ENCODE data around the gene EMSY.
A peak's percentile ranks its signal among the peaks of the same experiment; 100 is the strongest.

EMSY gene

DNA sequence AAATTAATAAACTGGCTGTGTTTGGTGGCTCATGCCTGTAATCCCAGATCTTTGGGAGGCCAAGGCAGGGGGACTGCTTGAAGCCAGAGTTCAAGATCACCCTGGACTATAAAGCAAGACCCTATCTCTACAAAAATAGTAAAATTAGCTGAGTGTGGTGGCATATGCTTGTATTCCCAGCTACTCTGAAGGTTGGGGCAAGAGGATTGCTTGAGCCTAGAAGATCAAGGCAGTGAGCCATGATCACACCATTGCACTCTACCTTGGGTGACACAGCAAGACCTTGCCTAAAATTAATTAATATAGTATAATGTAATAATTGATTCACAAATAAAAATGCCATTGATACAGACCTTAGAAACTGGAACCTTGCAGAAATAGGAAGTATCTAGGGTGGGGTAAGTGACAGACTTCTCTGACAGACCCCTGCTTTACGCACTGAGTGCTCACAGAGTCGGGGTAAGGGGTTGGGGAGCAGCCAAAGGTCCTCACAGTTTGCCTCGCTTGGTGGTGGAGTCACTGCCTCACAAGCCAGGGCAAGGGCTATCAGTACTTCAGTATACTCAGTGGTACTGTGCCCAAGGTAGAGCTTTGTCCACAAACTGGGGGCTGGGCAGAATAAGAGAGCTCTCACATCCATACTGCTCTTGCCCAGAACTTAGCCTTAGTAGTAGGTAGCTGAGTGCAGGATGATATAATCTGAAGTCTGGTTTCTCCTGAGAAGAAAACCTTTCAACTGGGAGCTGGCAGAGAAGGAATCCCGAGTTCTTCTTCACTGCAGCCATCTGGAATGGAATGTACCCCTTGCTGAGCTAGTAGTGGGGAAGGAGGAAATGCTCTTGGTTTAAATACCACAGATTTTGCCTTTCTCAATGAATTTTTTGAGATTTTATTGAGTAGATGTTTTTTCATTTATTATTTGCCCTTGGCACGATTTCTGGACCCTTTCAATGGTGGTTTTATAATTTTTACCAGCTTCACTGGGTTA lies 65.5 kb downstream of the EMSY start:
- no peak overlapping the region for H3K4me3 ChIP-seq (ENCODE audit: control insufficient read depth, low read depth, low read length)
- TF ChIP-seq, protein P1, sequence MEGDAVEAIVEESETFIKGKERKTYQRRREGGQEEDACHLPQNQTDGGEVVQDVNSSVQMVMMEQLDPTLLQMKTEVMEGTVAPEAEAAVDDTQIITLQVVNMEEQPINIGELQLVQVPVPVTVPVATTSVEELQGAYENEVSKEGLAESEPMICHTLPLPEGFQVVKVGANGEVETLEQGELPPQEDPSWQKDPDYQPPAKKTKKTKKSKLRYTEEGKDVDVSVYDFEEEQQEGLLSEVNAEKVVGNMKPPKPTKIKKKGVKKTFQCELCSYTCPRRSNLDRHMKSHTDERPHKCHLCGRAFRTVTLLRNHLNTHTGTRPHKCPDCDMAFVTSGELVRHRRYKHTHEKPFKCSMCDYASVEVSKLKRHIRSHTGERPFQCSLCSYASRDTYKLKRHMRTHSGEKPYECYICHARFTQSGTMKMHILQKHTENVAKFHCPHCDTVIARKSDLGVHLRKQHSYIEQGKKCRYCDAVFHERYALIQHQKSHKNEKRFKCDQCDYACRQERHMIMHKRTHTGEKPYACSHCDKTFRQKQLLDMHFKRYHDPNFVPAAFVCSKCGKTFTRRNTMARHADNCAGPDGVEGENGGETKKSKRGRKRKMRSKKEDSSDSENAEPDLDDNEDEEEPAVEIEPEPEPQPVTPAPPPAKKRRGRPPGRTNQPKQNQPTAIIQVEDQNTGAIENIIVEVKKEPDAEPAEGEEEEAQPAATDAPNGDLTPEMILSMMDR (IDR thresholded peaks at IDR 0.05; ENCODE audit: control insufficient read depth, insufficient read depth, low read depth, low read length, missing control alignments): no peak
- peak; percentile 16 for DNase-seq (ENCODE audit: low read depth)

DNA sequence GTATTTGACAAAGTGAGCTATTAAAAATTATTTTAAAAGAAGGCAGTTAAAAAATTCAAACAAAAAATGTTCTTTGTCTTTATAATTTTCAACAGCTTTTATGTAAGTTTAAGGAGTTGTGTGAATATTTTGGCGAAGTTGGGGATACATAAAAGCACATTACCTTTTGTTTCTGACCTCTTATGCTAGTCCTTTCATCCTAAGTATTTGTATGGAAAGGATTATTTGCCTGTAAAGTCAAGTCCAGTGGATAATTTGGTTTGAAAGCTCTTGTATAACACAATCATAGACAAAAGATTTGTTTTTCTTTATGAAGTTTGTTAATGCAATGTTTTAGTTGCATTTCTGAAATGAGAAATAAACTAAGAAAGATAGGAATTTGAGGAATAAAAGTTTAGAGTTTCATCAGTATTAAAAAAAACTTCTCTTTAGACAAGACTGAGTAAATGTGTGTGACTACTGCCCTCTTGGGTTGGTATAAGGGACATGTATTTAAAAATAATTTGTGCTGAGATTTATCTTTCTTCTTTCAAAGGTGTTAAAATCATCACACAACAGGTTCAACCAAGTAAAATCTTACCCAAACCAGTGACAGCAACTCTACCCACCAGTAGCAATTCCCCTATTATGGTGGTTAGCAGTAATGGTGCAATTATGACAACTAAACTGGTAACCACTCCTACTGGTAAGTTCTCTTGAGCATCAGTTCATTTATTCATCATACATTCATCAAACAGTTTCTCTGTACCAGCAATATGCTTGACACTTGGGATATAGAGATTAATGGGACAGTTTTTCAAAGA lies 68.2 kb downstream of the EMSY start:
- TF ChIP-seq, protein P1 (IDR thresholded peaks at IDR 0.05; ENCODE audit: control insufficient read depth, insufficient read depth, low read depth, low read length, missing control alignments): peak; percentile 37
- H3K4me3 ChIP-seq (ENCODE audit: control insufficient read depth, low read depth, low read length): no peak overlapping the region
- DNase-seq (ENCODE audit: low read depth): peak; percentile 13

DNA sequence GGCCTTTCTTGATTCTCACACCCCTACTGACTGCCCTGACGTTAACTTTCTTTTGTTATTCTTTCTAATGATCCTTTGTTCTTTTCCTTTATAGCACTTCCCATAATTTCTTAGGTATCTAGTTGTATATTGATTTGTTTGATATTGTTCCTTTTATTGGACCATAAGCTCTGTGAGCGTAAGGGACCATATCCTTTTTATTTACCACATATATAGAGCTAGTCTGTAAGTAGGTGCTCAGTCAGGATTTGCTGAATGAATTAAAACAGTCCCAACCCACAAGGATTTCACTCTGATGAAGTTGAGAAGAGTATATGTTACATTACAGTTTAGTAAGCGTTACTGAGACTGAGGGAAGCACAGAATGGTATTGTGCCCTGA lies 68.8 kb downstream of the EMSY start:
- H3K4me3 ChIP-seq (ENCODE audit: control insufficient read depth, low read depth, low read length): no peak overlapping the region

DNA sequence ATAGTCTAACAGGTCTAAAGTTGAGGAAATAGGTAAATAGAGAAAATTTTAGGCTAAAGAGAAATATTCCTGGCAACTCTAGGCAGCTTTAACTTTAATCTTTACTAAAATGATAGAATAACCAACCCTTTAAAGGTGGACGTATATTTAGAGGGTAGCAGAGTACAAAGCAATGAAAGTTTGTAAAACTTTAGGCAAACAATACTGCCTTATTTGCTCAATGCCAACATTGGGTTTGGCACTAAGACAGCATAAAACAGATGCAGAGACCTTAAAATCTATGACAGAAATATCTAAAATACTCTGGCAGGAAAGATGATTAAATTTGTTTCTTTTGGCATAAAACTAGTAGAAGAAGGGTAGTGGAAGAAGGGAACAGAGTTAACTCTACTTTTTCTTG lies 70.7 kb downstream of the EMSY start:
- DNase-seq (ENCODE audit: low read depth): no peak
- TF ChIP-seq, protein P1 (IDR thresholded peaks at IDR 0.05; ENCODE audit: control insufficient read depth, insufficient read depth, low read depth, low read length, missing control alignments): no peak
- H3K4me3 ChIP-seq (ENCODE audit: control insufficient read depth, low read depth, low read length): no peak overlapping the region

More for the DNA sequence above, 68.8 kb downstream of the EMSY start:
- no peak for DNase-seq (ENCODE audit: low read depth)
- TF ChIP-seq, protein P1 (IDR thresholded peaks at IDR 0.05; ENCODE audit: control insufficient read depth, insufficient read depth, low read depth, low read length, missing control alignments): no peak

DNA sequence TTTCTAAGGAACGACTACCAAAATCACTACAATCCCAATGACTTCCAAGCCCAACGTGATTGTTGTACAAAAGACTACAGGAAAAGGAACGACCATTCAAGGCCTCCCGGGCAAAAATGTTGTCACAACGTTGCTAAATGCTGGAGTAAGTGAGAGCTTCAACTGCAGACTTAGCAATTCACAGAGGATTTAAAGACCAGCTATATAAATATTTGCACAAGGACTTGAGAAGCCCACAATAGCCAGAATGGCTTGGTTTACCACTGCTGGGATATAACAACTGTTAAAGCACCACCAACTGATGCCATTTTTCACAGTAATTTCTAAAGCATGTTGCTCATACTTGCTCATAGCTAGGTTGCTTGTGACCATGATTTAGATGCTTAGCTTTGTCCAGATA lies 78.3 kb downstream of the EMSY start:
- TF ChIP-seq, protein P1 (IDR thresholded peaks at IDR 0.05; ENCODE audit: control insufficient read depth, insufficient read depth, low read depth, low read length, missing control alignments): no peak
- no peak for DNase-seq (ENCODE audit: low read depth)
- no peak overlapping the region for H3K4me3 ChIP-seq (ENCODE audit: control insufficient read depth, low read depth, low read length)

DNA sequence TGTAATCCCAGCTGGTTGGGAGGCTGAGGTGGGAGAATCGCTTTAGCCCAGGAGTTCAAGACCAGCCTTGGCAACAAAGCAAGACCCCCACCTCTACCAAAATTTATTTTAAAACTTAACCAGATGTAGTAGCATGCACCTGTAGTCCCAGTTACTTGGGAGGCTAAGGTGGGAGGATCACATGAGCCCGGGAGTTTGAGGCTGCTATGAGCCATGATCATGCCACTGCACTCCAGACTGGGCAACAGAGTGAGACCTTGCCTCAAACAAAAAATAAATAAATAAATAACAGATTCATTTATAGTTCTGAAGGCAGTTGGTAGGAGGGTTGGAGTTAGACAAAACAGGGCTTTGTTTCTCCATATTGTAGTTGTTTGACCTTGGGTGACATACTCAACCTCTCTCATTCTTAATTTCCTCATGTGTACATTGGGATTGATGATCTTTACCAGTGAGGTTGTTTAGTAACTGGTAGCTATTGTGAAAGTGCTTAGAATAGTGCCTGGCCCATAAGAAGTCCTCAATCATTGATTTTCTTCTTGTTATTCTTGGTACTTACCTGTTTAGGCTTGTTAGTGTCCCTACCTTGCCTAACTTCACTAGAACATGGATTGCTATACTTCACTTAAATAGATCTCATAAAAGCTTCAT lies 79.1 kb downstream of the EMSY start:
- no peak for DNase-seq (ENCODE audit: low read depth)
- TF ChIP-seq, protein P1 (IDR thresholded peaks at IDR 0.05; ENCODE audit: control insufficient read depth, insufficient read depth, low read depth, low read length, missing control alignments): no peak
- H3K4me3 ChIP-seq (ENCODE audit: control insufficient read depth, low read depth, low read length): no peak overlapping the region

All from AG09309 (cell line).